IMR-90 (cell line): ENCODE data around the gene UBA3. TPM values are rescaled to one million over a fixed set of nuclear protein-coding genes. Genes with fewer than 3 reads are reported as not detected.
A peak's percentile ranks its signal among the peaks of the same experiment; 100 is the strongest.

ENCODE experiments used
- ATAC-seq: fragments of 200-7000 bp; cut with Tn5 transposase; 2 replicates; pipeline ENCODE4 v1.9.1; 2020; ENCODE audit warnings: low read depth, mild to moderate bottlenecking, moderate library complexity
- BruUV-seq: library from RNA; stranded (reverse); fragments of 400-500 nt; replicated peaks from 2 replicates; lab custom pipeline; 2021; lab: Mats Ljungman, UMichigan
- CTCF ChIA-PET: fragments of 300-600 bp; formaldehyde crosslinking; extraction: SDS; loops from one replicate; lab custom pipeline; 2021; ENCODE audit warnings: antibody characterized with exemption; lab: Yijun Ruan, JAX
- POLR2A ChIA-PET: fragments of 300-600 bp; sonication (Branson Sonifier 250); formaldehyde crosslinking; loops from one replicate; lab custom pipeline; 2022; ENCODE audit warnings: antibody characterized with exemption; ENCODE audit not compliant: unreplicated experiment; lab: Charles Lee
- DNase-seq: peaks from one replicate; pipeline ENCODE4 v3.0.0; 2013
- H2AFZ ChIP-seq: replicated peaks from 2 replicates; pipeline ENCODE3; 2013; ENCODE audit warnings: low read length, mild to moderate bottlenecking; ENCODE audit not compliant: poor library complexity
- H2AK5ac ChIP-seq: 2 replicates; pipeline ENCODE4 v1.6.1; 2013; ENCODE audit warnings: low read depth, low read length, inconsistent platforms
- H2AK9ac ChIP-seq: replicated peaks from 2 replicates; pipeline ENCODE3; 2013; ENCODE audit warnings: mild to moderate bottlenecking, low read depth, low read length, moderate library complexity; ENCODE audit not compliant: poor library complexity
- H2BK120ac ChIP-seq: 2 replicates; pipeline ENCODE4 v1.6.1; 2013; ENCODE audit warnings: low read depth, low read length, inconsistent platforms
- H2BK15ac ChIP-seq: 3 replicates; pipeline ENCODE4 v1.6.1; 2013; ENCODE audit warnings: low read depth, low read length, inconsistent platforms
- H2BK20ac ChIP-seq: 2 replicates; pipeline ENCODE4 v1.6.1; 2013; ENCODE audit warnings: low read depth, mild to moderate bottlenecking, inconsistent platforms, low read length, moderate library complexity
- H2BK5ac ChIP-seq: 2 replicates; pipeline ENCODE4 v1.6.1; 2013; ENCODE audit warnings: mild to moderate bottlenecking, low read depth, low read length, inconsistent platforms; ENCODE audit not compliant: poor library complexity, severe bottlenecking
- H3K14ac ChIP-seq: replicated peaks from 2 replicates; pipeline ENCODE4 v1.6.1; 2013; ENCODE audit warnings: low read depth, low read length, inconsistent platforms
- H3K18ac ChIP-seq: 2 replicates; pipeline ENCODE4 v1.6.1; 2013; ENCODE audit warnings: low read depth, low read length, control low read depth
- H3K23ac ChIP-seq: 2 replicates; pipeline ENCODE4 v1.6.1; 2013; ENCODE audit warnings: low read depth, low read length, inconsistent platforms
- H3K27ac ChIP-seq: 2 replicates; pipeline ENCODE4 v1.5.1; 2013; ENCODE audit warnings: mild to moderate bottlenecking, control low read depth, low read length; ENCODE audit not compliant: insufficient read depth
- H3K27me3 ChIP-seq: 2 replicates; pipeline ENCODE4 v1.6.1; 2013; ENCODE audit warnings: low read length; ENCODE audit not compliant: control insufficient read depth, insufficient read depth
- H3K36me3 ChIP-seq: 2 replicates; pipeline ENCODE4 v1.6.1; 2013; ENCODE audit warnings: low read length, mixed read lengths; ENCODE audit not compliant: control insufficient read depth, insufficient read depth
- H3K4ac ChIP-seq: 2 replicates; pipeline ENCODE4 v1.6.1; 2013; ENCODE audit warnings: low read depth, low read length, inconsistent platforms
- H3K4me1 ChIP-seq: 2 replicates; pipeline ENCODE4 v1.6.1; 2013; ENCODE audit warnings: low read length, mixed read lengths; ENCODE audit not compliant: control insufficient read depth, insufficient read depth
- H3K4me2 ChIP-seq: 2 replicates; pipeline ENCODE4 v1.6.1; 2013; ENCODE audit warnings: low read depth, mild to moderate bottlenecking, control low read depth, low read length, moderate library complexity
- H3K4me3 ChIP-seq: 2 replicates; pipeline ENCODE4 v1.5.1; 2013; ENCODE audit warnings: low read depth, mild to moderate bottlenecking, control low read depth, low read length, moderate library complexity; ENCODE audit not compliant: insufficient read depth
- H3K56ac ChIP-seq: 2 replicates; pipeline ENCODE4 v1.6.1; 2013; ENCODE audit warnings: low read length, inconsistent platforms; ENCODE audit not compliant: insufficient read depth; ENCODE audit errors: extremely low read depth
- H3K79me1 ChIP-seq, 2 experiments: 2 replicates each; pipeline ENCODE4 v1.6.1; 2013; ENCODE audit warnings: low read length in 2 of 2, inconsistent platforms in 1 of 2, low read depth in 1 of 2
- H3K9ac ChIP-seq: 2 replicates; pipeline ENCODE4 v1.6.1; 2013; ENCODE audit warnings: low read depth, low read length, control low read depth
- H3K9me1 ChIP-seq: 2 replicates; pipeline ENCODE4 v1.6.1; 2013; ENCODE audit warnings: low read length, inconsistent platforms; ENCODE audit not compliant: insufficient read depth
- H3K9me3 ChIP-seq: 2 replicates; pipeline ENCODE4 v1.6.1; 2013; ENCODE audit warnings: low read length; ENCODE audit not compliant: control insufficient read depth, insufficient read depth
- H4K20me1 ChIP-seq: 2 replicates; pipeline ENCODE4 v1.6.1; 2013; ENCODE audit warnings: low read length, inconsistent platforms; ENCODE audit not compliant: insufficient read depth
- H4K5ac ChIP-seq: 2 replicates; pipeline ENCODE4 v1.6.1; 2013; ENCODE audit warnings: mild to moderate bottlenecking, low read depth, low read length, control low read depth
- H4K8ac ChIP-seq, 2 experiments: 2 replicates each; pipeline ENCODE4 v1.6.1; 2013; ENCODE audit warnings: low read depth in 2 of 2, low read length in 2 of 2, control low read depth in 1 of 2, inconsistent platforms in 1 of 2
- H4K91ac ChIP-seq: 2 replicates; pipeline ENCODE4 v1.6.1; 2013; ENCODE audit warnings: low read depth, low read length, inconsistent platforms; ENCODE audit not compliant: insufficient read depth
- CEBPB ChIP-seq: IDR thresholded peaks from 2 replicates; pipeline ENCODE4 v1.6.1; 2012; ENCODE audit warnings: low read depth, low read length, improper control_type of control experiment
- FOS ChIP-seq: fragments of 150-350 bp; IDR thresholded peaks from 2 replicates; pipeline ENCODE4 v1.6.1; 2016; ENCODE audit warnings: low read depth, low read length
- RAD21 ChIP-seq: IDR thresholded peaks from 2 replicates; pipeline ENCODE4 v1.6.1; 2012; ENCODE audit warnings: low read length, improper control_type of control experiment
- WGBS, 2 experiments: methylation state at CpG; one replicate each; pipeline versions ENCODE4 v1.1.5 to v1.1.7; 2013; ENCODE audit warnings: missing lambda C conversion rate in 2 of 2; ENCODE audit not compliant: insufficient read length in 1 of 2; ENCODE audit errors: extremely low coverage in 2 of 2; 5-methylcytosine and 5-hydroxymethylcytosine counted together
- dilution Hi-C: fragments of 300-500 bp; cut with HindIII; formaldehyde crosslinking; loops from one replicate; pipeline ENCODE4 v1.14.3; 2018; ENCODE audit warnings: low sequenced_read_pairs; ENCODE audit not compliant: unreplicated experiment
- in situ Hi-C: fragments of 300-500 bp; cut with MboI; formaldehyde crosslinking; loops from 3 replicates; pipeline ENCODE4 v1.14.3; 2019; ENCODE audit warnings: low sequenced_read_pairs, inconsistent platforms, mixed read lengths
- intact Hi-C: fragments of 100-400 bp; cut with micrococcal nuclease; formaldehyde crosslinking; loops from 2 replicates; pipeline ENCODE4 v1.10.0; 2022
- polyA plus RNA-seq, 3 experiments: library from polyadenylated mRNA; depleted of rRNA; stranded (reverse); fragments of >200 nt; gene quantifications; 2 replicates each; pipeline ENCODE4 v1.2.3, GENCODE V29; 2012; ENCODE audit warnings: low replicate concordance in 1 of 3
- total RNA-seq: library from RNA; depleted of rRNA; stranded (reverse); fragments of >200 nt; gene quantifications from 2 replicates; pipeline ENCODE4 v1.2.3, GENCODE V29; 2012
- TF ChIP-seq, protein P1 (sequence below): fragments of 150-350 bp; IDR thresholded peaks from 2 replicates; pipeline ENCODE4 v1.6.1; 2017; ENCODE audit warnings: mild to moderate bottlenecking, antibody characterized with exemption, low read length, low read depth

UBA3 gene
- total and polyA plus RNA-seq, 2 of the 4 experiments (the other 2 are of a cell fraction): 51.8 to 64.3 TPM

DNA sequence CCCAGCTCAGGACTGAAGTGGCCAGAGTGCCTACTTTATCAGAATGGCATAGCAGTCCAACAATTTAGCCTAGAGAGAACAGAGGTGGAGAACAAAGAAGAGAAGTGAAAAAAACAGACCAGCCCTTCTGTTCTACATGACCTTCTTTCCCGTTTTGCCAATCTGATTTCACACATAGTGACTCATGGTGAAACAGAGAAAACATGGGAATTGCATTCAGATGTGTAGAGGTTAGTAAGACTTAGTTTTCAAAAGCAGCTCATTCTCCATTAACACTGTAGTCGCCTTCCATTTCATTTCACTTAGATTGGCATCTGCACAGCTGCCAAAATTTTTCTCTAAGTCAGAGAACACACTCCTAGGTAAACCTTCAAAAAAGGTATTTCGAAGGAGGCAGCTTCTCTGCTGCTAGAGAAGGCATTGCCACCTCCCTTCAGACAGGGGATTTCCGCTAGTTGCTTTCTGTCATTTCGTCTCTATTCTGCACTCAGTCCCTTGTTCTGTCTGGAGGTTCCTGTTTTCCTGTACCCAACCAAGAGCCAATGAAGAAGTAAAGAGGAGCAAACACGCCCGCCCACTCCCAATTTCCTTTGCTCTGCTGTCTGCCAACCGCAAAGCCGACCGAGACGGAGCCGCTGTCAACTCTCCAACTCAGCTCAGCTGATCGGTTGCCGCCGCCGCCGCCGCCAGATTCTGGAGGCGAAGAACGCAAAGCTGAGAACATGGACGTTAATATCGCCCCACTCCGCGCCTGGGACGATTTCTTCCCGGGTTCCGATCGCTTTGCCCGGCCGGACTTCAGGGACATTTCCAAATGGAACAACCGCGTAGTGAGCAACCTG is 4.4 kb upstream of the UBA3 start, which contains the start of gene ARL6IP5:
Gene ARL6IP5 (plus strand): TSS at position 612 of the 842 bp plus-strand sequence. CDS start 111 bp downstream, at position 723.
- H3K4me3 ChIP-seq: peak within 1 kb of the TSS; percentile 87
- peak within 1 kb of the TSS; percentile 87 for H2BK5ac ChIP-seq
- peak within 1 kb of the TSS; percentile 97 for H3K14ac ChIP-seq
- peaks cover 3% of the 10 kb centered on the region; the same call in 1 of the 2 replicates for H3K36me3 ChIP-seq
- H4K91ac ChIP-seq: peak within 1 kb of the TSS; percentile 89
- H3K9ac ChIP-seq: peak within 1 kb of the TSS; percentile 79
- peak within 1 kb of the TSS; percentile 97 for H3K4ac ChIP-seq
- peaks cover 10% of the 10 kb centered on the region for H3K4me1 ChIP-seq
- peak within 1 kb of the TSS; percentile 99 for H2AK9ac ChIP-seq
- ChIA-PET CTCF (interaction anchor here (0.5 to 0.7 kb wide), 2 partner anchors 1264 to 1485 kb away, joined by 3 to 5 read pairs; no protein-coding TSS in a partner anchor), POLR2A (interaction anchor here (0.6 kb wide), 1 partner anchor 561 kb away, joined by 5 read pairs; no protein-coding TSS in a partner anchor)
- peak within 1 kb of the TSS; percentile 86 for H3K27ac ChIP-seq
- peaks cover 15% of the 10 kb centered on the region for H3K9me1 ChIP-seq
- H3K9me3 ChIP-seq: no peaks in the 10 kb centered on the region
- H3K18ac ChIP-seq: peak within 1 kb of the TSS; percentile 80
- 0% methylated on average over 9 of the region's 32 CpGs; no CpG with 5 or more reads in 1 of the 2 experiments for WGBS, 2 experiments
- intact Hi-C loops (loop anchor here (10.0 kb wide), 2 partner anchors 780 to 860 kb away; no protein-coding TSS in a partner anchor), in situ Hi-C loops (no loop called here), dilution Hi-C loops (no loop called here)
- H4K5ac ChIP-seq: peak within 1 kb of the TSS; percentile 86
- peak; percentile 44 for ATAC-seq
- peak within 1 kb of the TSS; percentile 93 for H3K23ac ChIP-seq
- peak within 1 kb of the TSS; percentile 67; the same call in 2 of the 3 replicates for H2BK15ac ChIP-seq
- peak within 1 kb of the TSS; percentile 86 for H3K56ac ChIP-seq
- peak within 1 kb of the TSS; percentile 89 for H2BK20ac ChIP-seq
- H3K27me3 ChIP-seq: no peaks in the 10 kb centered on the region
- peaks cover 11% of the 10 kb centered on the region; the same call in 1 of the 2 replicates for H4K20me1 ChIP-seq
- peak; percentile 93 for DNase-seq
- BruUV-seq: no TSS peak
- peak within 1 kb of the TSS; percentile 93 for H3K4me2 ChIP-seq
- TF ChIP-seq FOS (peak; percentile 49; the same call in 1 of the 2 replicates), CEBPB (peak; percentile 61; the same call in 1 of the 2 replicates), RAD21 (no peak)
- TF ChIP-seq, protein P1, sequence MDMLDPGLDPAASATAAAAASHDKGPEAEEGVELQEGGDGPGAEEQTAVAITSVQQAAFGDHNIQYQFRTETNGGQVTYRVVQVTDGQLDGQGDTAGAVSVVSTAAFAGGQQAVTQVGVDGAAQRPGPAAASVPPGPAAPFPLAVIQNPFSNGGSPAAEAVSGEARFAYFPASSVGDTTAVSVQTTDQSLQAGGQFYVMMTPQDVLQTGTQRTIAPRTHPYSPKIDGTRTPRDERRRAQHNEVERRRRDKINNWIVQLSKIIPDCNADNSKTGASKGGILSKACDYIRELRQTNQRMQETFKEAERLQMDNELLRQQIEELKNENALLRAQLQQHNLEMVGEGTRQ: 0 out of 2 replicates have a peak, but pooled peaks have one; percentile 32
- H4K8ac ChIP-seq: peak within 1 kb of the TSS; percentile 67 to 93
- peak within 1 kb of the TSS; percentile 83 for H2AFZ ChIP-seq
- H2AK5ac ChIP-seq: peak within 1 kb of the TSS; percentile 87
- H2BK120ac ChIP-seq: peak within 1 kb of the TSS; percentile 90
- peaks cover 4 to 40% of the 10 kb centered on the region in 2 experiments for H3K79me1 ChIP-seq
